Measurements from ENCODE around the gene UGDH. TPM values are rescaled to one million over a fixed set of nuclear protein-coding genes. Genes with fewer than 3 reads are reported as not detected.
"Not testable (repeated sequence)": the region's sequence is repeated elsewhere in the genome, so short reads cannot be mapped to it uniquely, and the experiment has no call there.

The UGDH gene
- total RNA-seq, 2 experiments from 2014 or later: 11.9 to 20.2 TPM

DNA sequence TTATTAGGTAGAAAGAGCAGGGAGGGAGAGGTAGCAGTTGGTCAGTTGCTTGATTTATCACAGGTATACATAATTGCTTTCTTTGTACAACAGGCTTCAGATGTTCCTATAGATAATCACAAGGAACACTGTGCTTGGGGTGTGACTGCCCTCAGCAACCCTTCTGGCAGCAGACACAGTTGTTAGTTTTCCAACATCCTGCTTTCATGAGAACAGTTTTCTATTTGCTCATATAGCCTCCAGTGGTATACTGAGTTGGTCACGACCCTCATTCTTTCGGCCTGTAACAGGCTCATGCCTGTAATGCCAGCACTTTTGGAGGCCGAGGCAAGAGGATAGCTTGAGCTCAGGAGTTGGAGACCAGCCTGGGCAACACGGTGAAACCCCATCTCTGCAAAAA is 16.8 kb upstream of the UGDH start:
- ATAC-seq; H3K27me3 Mint-ChIP-seq; H3K36me3 Mint-ChIP-seq; H3K9me3 Mint-ChIP-seq (ENCODE audit: low read depth); CTCF ChIA-PET; DNase-seq; H3K27ac Mint-ChIP-seq; H3K4me1 Mint-ChIP-seq; H3K4me3 Mint-ChIP-seq: not testable (repeated sequence)

GRCh38 chr4:39543034-39543433 is 15.8 kb upstream of the UGDH start:
- H3K4me3 Mint-ChIP-seq: no peak overlapping the region
- CTCF ChIA-PET: no interaction called here

DNA sequence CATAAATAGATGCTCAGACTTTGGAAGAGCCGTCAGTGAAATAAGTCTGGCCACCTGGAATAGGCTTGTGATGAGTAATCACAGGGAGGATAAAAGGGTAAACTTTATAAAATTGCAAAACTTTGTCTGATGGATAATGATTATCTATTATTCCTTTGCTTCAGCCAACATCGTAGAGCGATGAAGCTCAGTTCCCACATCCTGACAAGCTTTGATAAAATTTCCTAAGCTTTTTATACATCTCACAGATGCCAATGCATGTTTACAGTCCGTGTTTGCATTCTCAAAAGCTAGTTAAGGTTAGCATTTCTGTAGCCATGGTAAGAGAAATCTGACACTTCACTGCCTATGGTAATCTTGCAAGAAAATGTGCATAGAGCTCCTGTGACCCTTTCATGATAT is 15.4 kb upstream of the UGDH start:
- Mint-ChIP-seq H3K36me3 (no peaks in the 10 kb centered on the region), H3K27me3 (no peaks in the 10 kb centered on the region), H3K9me3 (ENCODE audit: low read depth) (no peaks in the 10 kb centered on the region), H3K4me3 (no peak overlapping the region), H3K27ac (no peak overlapping the region), H3K4me1 (no peaks in the 10 kb centered on the region)
- DNase-seq: no peak
- ATAC-seq: no peak
- CTCF ChIA-PET: no interaction called here

More at GRCh38 chr4:39543034-39543433, 15.8 kb upstream of the UGDH start:
- ATAC-seq (no peak), DNase-seq (no peak)
- Mint-ChIP-seq H3K36me3 (no peaks in the 10 kb centered on the region), H3K27ac (no peak overlapping the region), H3K27me3 (no peaks in the 10 kb centered on the region), H3K4me1 (no peaks in the 10 kb centered on the region), H3K9me3 (ENCODE audit: low read depth) (no peaks in the 10 kb centered on the region)

DNA sequence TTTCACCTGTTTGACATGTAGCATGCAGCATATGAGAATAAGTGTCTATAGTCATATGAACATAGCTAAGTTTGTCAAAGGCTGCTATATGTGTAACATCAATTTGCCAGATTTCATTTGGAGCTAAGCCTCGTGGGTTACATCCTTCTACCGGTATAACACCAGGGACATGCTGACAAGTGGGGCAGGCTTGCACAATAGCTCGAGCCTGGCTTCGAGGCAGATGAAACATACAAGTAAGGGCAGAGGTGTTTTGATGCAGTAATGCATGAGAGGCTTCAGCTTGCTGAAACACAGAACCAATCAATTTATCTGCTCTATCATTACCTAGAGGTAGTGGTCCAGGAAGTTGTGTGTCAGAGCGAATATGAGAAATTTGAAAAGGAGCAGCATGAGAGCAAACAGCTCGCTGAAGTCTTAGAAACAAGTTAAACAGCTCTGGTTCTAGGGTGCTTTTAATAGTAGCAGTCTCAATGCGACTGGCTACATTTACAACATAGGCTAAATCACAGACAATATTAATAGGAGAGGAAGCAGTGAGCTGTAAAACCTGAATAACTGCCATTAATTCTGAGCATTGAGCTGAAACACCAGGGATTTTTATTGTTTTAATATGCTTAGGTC is 14.9 kb upstream of the UGDH start:
- H3K9me3 Mint-ChIP-seq (ENCODE audit: low read depth): no peaks in the 10 kb centered on the region
- DNase-seq: no peak
- no peaks in the 10 kb centered on the region for H3K27me3 Mint-ChIP-seq
- CTCF ChIA-PET: no interaction called here
- no peaks in the 10 kb centered on the region for H3K36me3 Mint-ChIP-seq
- no peak overlapping the region for H3K27ac Mint-ChIP-seq
- H3K4me3 Mint-ChIP-seq: no peak overlapping the region
- no peak for ATAC-seq
- no peaks in the 10 kb centered on the region for H3K4me1 Mint-ChIP-seq

DNA sequence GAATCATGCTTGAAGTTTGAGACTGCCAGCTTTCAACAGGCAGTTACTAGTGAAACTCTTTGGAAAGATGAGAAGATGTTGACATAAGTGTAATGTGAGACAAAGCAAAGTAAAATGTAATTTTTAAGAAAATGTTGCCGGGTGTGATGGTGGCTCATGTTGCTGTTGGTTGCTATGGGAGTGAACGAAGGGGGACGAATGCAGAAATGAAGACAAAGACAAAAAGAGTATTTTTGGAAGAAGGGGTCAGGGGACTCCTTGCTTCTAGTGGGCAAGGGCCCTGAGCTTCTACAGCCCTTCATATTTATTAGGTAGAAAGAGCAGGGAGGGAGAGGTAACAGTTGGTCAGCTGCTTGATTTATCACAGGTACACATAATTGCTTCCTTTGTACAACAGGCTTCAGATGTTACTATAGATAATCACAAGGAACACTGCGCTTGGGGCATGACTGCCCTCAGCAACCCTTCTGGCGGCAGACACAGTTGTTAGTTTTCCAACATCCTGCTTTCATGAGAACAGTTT is 11.9 kb upstream of the UGDH start:
- Mint-ChIP-seq H3K36me3 (peaks cover 6% of the 10 kb centered on the region), H3K27ac (no peak overlapping the region), H3K27me3 (no peaks in the 10 kb centered on the region), H3K4me3 (no peak overlapping the region), H3K4me1 (no peaks in the 10 kb centered on the region), H3K9me3 (ENCODE audit: low read depth) (no peaks in the 10 kb centered on the region)
- CTCF ChIA-PET: no interaction called here
- DNase-seq (no peak), ATAC-seq (no peak)

- H3K27me3 Mint-ChIP-seq: no peaks in the 10 kb centered on the region
- peaks cover 31% of the 10 kb centered on the region for H3K36me3 Mint-ChIP-seq
- peaks cover under 1% of the 10 kb centered on the region for H3K4me1 Mint-ChIP-seq
- H3K27ac Mint-ChIP-seq: no peak overlapping the region
- peaks cover 11% of the 10 kb centered on the region for H3K9me3 Mint-ChIP-seq (ENCODE audit: low read depth)
- ATAC-seq: no peak
- CTCF ChIA-PET: no interaction called here
- DNase-seq: no peak
- no peak overlapping the region for H3K4me3 Mint-ChIP-seq
Observed at GRCh38 chr4:39533541-39533940, 6.3 kb upstream of the UGDH start.

GRCh38 chr4:39532237-39532636 is 5.0 kb upstream of the UGDH start:
- Mint-ChIP-seq H3K9me3 (ENCODE audit: low read depth) (peaks cover 11% of the 10 kb centered on the region), H3K36me3 (peaks cover 31% of the 10 kb centered on the region)
- not testable (repeated sequence) for H3K4me3 Mint-ChIP-seq, H3K4me1 Mint-ChIP-seq, H3K27ac Mint-ChIP-seq, ATAC-seq, DNase-seq, H3K27me3 Mint-ChIP-seq
- CTCF ChIA-PET: interaction anchor here (0.6 kb wide), 1 partner anchor 149 kb away, joined by 4 read pairs; no protein-coding TSS in a partner anchor

- H3K27ac Mint-ChIP-seq: no peak overlapping the region
- peaks cover 11% of the 10 kb centered on the region for H3K9me3 Mint-ChIP-seq (ENCODE audit: low read depth)
- CTCF ChIA-PET: no interaction called here
- DNase-seq: no peak
- peaks cover 29% of the 10 kb centered on the region for H3K36me3 Mint-ChIP-seq
- no peaks in the 10 kb centered on the region for H3K27me3 Mint-ChIP-seq
- no peak for ATAC-seq
- no peak overlapping the region for H3K4me3 Mint-ChIP-seq
- peaks cover 15% of the 10 kb centered on the region for H3K4me1 Mint-ChIP-seq
Observed at GRCh38 chr4:39530682-39531081, 3.4 kb upstream of the UGDH start.

DNA sequence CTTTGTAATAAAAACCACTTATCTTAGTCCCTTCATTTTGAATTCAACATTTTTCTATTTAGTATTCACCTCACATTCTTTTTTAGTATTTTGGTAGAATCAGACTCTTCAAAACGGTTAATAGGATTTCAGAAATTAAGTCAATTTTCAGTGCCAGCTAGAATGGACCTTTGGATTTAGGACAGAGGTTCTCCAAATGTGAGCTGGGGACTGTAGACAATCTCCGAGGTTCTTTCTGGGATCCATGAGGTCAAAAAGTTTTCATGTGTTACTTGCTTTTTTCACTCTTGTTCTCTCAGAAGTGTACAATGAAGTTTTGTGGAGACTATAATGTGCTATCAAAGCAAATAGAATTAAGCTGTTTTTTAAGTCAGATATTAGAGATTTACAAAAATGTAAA is 2.3 kb upstream of the UGDH start:
- no peak for ATAC-seq
- H3K27ac Mint-ChIP-seq: no peak overlapping the region
- peaks cover 11% of the 10 kb centered on the region for H3K9me3 Mint-ChIP-seq (ENCODE audit: low read depth)
- no peaks in the 10 kb centered on the region for H3K27me3 Mint-ChIP-seq
- CTCF ChIA-PET: no interaction called here
- H3K36me3 Mint-ChIP-seq: peaks cover 29% of the 10 kb centered on the region
- peaks cover 16% of the 10 kb centered on the region for H3K4me1 Mint-ChIP-seq
- no peak for DNase-seq
- no peak overlapping the region for H3K4me3 Mint-ChIP-seq

DNA sequence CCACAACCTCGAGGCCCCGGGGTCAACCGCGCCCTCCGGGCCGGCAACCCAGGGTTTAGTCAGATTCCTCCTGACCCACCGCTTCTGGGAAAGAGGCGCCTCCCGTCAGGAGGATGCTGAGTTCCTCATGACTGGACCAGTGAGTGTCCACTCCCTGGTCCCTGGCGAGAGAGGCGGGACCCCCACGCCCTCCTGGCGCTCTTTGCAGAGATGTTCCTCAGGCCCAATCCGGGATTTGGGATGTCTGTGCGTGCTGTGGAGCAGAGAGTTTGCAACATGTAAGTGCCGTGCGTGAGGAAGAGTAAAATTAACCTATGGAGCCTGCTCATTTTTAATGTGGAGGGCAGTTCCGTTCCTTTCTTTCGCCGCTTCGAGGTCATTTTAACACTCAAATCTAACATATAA is 824 bp upstream of the UGDH start:
- ATAC-seq (no peak), DNase-seq (no peak)
- Mint-ChIP-seq H3K4me3 (peak overlapping the region; percentile 96), H3K4me1 (peaks cover 16% of the 10 kb centered on the region), H3K36me3 (peaks cover 25% of the 10 kb centered on the region), H3K9me3 (ENCODE audit: low read depth) (peaks cover 11% of the 10 kb centered on the region), H3K27ac (no peak overlapping the region), H3K27me3 (no peaks in the 10 kb centered on the region)
- CTCF ChIA-PET: no interaction called here

- H3K4me1 Mint-ChIP-seq: peaks cover 16% of the 10 kb centered on the region
- CTCF ChIA-PET: interaction anchor here (0.6 to 1.9 kb wide), 6 partner anchors 10 to 171 kb away, joined by 3 to 12 read pairs (median 4); partner anchors contain the start of genes LIAS and SMIM14
- H3K27ac Mint-ChIP-seq: peak overlapping the region; percentile 89
- H3K4me3 Mint-ChIP-seq: peak overlapping the region; percentile 96
- H3K27me3 Mint-ChIP-seq: no peaks in the 10 kb centered on the region
- peaks cover 6% of the 10 kb centered on the region for H3K9me3 Mint-ChIP-seq (ENCODE audit: low read depth)
- H3K36me3 Mint-ChIP-seq: peaks cover 16% of the 10 kb centered on the region
- peak; percentile 67 for DNase-seq
- ATAC-seq: no peak
Observed at GRCh38 chr4:39526765-39527295, 409 bp downstream of the UGDH start.

- H3K9me3 Mint-ChIP-seq (ENCODE audit: low read depth): peaks cover under 1% of the 10 kb centered on the region
- peak overlapping the region; percentile 80 for H3K27ac Mint-ChIP-seq
- no peaks in the 10 kb centered on the region for H3K27me3 Mint-ChIP-seq
- peak overlapping the region; percentile 96 for H3K4me3 Mint-ChIP-seq
- ATAC-seq (no peak), DNase-seq (no peak)
- peaks cover 16% of the 10 kb centered on the region for H3K4me1 Mint-ChIP-seq
- H3K36me3 Mint-ChIP-seq: peaks cover 9% of the 10 kb centered on the region
- CTCF ChIA-PET: interaction anchor here (1.9 kb wide), 2 partner anchors 57 to 67 kb away, joined by 4 to 12 read pairs; partner anchors contain the start of gene LIAS
Observed at GRCh38 chr4:39525822-39526690, 1.2 kb downstream of the UGDH start.

DNA sequence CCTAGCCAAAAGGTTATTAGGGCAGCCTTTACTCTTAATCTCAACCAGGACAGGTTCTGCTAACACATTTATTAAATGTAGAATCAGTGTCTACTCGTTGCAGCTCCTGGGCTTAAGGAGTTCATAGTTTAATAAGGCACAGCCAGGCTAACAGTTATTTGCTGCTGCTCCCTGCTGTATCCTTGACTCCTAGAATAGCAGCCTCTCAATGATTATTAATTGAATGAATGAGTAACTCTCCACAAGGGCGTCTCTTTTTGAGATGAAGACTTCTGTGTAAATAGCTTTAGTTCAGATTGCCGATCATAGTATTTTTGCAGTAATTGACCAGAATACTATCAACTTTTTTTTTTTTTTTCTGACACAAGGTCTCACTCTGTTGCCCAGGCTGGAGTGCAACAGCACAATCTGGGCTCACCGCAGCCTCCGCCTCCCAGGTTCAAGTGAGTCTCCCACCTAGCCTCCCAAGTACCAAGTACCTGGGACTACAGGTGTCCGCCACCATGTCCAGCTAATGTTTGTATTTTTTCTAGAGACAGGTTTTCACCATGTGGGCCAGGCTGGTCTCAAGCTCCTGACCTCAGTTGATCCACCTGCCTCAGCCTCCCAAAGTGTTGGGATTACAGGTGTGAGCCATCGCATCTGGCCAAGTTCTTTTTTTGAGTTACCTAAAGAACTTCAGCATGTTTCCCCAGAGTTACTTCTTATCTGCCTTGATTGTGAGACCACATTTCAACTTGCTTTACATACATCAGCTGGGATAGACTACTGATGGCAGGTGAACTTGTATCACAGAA is 2.9 kb downstream of the UGDH start:
- H3K4me1 Mint-ChIP-seq: peaks cover 16% of the 10 kb centered on the region
- H3K4me3 Mint-ChIP-seq: no peak overlapping the region
- H3K9me3 Mint-ChIP-seq (ENCODE audit: low read depth): no peaks in the 10 kb centered on the region
- DNase-seq: no peak
- CTCF ChIA-PET: interaction anchor here (0.6 to 0.9 kb wide), 2 partner anchors 34 to 55 kb away, joined by 3 read pairs; no protein-coding TSS in a partner anchor
- no peak for ATAC-seq
- H3K27me3 Mint-ChIP-seq: no peaks in the 10 kb centered on the region
- no peaks in the 10 kb centered on the region for H3K36me3 Mint-ChIP-seq
- H3K27ac Mint-ChIP-seq: no peak overlapping the region

Data from activated CD8-positive, alpha-beta memory T cell treated with anti-CD3 and anti-CD28 coated beads, Interleukin-2, amount 10 ng/mL, durations not matched to agents 7 days and 5 days (primary cell).